ENCODE measurements around the gene GNG12.

DNA sequence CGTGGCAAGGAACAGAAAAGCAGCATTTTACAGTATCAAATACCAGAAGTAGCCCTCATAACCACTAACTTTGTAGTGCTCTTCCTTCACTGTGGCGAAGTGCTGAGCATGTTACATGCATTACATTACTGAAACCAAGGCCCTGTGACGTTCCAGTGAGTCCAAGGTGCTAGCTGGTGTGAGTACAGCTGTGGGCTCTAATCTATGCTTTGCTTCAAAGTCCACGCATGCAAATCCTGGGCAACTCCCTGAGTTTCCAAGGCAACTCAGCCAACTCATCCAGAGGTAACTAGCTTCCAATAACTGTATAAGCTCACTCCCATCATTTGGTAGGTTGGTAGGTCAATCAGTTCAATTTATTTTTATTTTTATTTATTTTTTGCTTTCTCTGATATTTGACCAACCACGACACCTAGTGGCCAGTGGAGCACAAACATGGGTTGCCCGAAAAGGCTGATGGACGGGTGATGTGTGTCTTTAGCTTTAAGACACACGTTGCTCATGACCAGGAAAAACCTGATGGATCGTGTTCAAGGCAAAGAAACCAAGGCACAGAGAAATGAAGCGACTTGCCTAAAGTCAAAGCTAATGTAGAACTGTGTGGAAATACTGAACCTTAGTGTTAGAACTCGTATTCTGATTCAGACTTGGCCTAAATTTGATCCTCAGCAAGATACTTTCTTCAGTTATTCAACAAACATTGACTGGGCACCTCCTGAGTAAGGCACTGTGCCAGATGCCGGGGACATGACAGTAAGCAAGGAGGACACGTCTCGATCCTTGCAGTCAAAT, 73.0 kb downstream of the GNG12 start:
- no peak for TF ChIP-seq CHD2 (IDR thresholded peaks at IDR 0.05; ENCODE audit: low read depth, low read length)
- TF ChIP-seq TAF7 (tag; IDR thresholded peaks at IDR 0.05) = no peak
- TF ChIP-seq ZKSCAN1 (IDR thresholded peaks at IDR 0.05; ENCODE audit: low read depth, low read length) = no peak
- TF ChIP-seq, protein P1, sequence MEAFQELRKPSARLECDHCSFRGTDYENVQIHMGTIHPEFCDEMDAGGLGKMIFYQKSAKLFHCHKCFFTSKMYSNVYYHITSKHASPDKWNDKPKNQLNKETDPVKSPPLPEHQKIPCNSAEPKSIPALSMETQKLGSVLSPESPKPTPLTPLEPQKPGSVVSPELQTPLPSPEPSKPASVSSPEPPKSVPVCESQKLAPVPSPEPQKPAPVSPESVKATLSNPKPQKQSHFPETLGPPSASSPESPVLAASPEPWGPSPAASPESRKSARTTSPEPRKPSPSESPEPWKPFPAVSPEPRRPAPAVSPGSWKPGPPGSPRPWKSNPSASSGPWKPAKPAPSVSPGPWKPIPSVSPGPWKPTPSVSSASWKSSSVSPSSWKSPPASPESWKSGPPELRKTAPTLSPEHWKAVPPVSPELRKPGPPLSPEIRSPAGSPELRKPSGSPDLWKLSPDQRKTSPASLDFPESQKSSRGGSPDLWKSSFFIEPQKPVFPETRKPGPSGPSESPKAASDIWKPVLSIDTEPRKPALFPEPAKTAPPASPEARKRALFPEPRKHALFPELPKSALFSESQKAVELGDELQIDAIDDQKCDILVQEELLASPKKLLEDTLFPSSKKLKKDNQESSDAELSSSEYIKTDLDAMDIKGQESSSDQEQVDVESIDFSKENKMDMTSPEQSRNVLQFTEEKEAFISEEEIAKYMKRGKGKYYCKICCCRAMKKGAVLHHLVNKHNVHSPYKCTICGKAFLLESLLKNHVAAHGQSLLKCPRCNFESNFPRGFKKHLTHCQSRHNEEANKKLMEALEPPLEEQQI (IDR thresholded peaks at IDR 0.05) = no peak
- TF ChIP-seq, protein P2, sequence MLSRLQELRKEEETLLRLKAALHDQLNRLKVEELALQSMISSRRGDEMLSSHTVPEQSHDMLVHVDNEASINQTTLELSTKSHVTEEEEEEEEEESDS (CRISPR knock-in tag; IDR thresholded peaks at IDR 0.05) = no peak
- no peak for TF ChIP-seq ZNF121 (CRISPR knock-in tag; conservative IDR thresholded peaks at IDR 0.05)
- TF ChIP-seq CBX2 (IDR thresholded peaks at IDR 0.05; ENCODE audit: insufficient read depth, low read length, poor library complexity, severe bottlenecking) = no peak
- TF ChIP-seq ZFP1 (CRISPR knock-in tag; IDR thresholded peaks at IDR 0.05) = no peak

Data from K562 (cell line).